Measurements from ENCODE around the gene LMBRD2. TPM values are rescaled to one million over a fixed set of nuclear protein-coding genes. Genes with fewer than 3 reads are reported as not detected.

Gene LMBRD2
- total RNA-seq, 4 donors from 2014 or later, result 8.1 to 22.4 (median 11.3) TPM

DNA sequence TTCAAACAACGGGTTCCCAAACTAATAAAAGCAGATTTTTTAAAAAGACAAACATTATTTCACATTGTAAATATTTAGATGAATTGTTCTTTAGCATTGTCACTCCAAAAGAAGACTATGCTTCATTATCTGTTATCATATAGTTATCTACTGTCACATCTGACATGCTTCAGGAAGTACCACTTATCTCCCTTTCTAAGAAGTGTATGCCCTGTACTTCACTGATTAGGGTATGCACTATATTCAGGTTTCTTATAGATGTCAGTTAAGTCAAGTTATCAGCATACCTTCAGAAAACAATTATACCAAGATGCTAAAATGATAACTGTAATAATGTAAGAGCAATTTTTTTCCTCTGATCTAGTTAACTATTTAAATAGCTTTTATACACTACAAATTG is 40.4 kb downstream of the LMBRD2 start:
- intact Hi-C loops (cut with DNase I; ENCODE audit: low total_unique reads), result no loop called here
- 86 to 94% methylated on average over 1 of the region's 1 CpG for WGBS, 2 donors
- DNase-seq (ENCODE audit: low spot score in 2 of 2), result no peak
- no peak for TF ChIP-seq POLR2A (IDR thresholded peaks at IDR 0.05)
- TF ChIP-seq, protein P1, sequence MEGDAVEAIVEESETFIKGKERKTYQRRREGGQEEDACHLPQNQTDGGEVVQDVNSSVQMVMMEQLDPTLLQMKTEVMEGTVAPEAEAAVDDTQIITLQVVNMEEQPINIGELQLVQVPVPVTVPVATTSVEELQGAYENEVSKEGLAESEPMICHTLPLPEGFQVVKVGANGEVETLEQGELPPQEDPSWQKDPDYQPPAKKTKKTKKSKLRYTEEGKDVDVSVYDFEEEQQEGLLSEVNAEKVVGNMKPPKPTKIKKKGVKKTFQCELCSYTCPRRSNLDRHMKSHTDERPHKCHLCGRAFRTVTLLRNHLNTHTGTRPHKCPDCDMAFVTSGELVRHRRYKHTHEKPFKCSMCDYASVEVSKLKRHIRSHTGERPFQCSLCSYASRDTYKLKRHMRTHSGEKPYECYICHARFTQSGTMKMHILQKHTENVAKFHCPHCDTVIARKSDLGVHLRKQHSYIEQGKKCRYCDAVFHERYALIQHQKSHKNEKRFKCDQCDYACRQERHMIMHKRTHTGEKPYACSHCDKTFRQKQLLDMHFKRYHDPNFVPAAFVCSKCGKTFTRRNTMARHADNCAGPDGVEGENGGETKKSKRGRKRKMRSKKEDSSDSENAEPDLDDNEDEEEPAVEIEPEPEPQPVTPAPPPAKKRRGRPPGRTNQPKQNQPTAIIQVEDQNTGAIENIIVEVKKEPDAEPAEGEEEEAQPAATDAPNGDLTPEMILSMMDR (IDR thresholded peaks at IDR 0.05), result no peak
- H3K4me3 ChIP-seq (ENCODE audit: low read depth, poor library complexity, severe bottlenecking), result no peak overlapping the region

DNA sequence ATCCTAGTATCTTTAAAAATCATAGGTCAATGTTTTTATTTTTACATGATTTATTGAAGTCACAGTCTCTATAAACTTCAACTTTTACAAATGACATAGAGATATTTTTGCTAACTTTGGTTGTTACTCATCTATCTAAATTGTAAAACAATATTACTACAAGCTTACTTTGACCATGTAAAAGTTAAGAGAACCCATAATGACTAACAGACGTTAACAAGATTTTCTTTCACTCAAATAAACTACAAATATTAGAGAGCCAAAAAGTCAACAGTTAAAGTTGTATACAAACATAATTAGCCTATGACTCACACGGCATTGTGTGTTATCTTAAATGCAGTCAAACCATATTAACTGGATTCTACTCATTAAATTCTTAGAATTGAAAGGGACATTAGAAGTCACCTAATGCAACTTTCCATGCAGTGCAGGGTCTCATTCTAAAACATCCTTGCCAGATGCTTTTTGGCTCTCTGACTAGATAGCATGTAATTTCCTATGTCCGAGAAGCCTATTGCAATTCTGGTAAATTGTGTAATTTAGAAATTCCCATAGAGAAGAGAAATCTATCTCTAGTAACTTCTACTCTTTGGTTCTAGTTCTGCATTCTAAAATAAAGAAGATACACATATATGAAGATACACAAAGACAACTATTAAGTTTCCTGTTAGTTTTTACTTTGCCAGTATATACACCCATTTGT is 42.8 kb downstream of the LMBRD2 start:
- 76 to 77% methylated on average over 3 of the region's 3 CpGs for WGBS, 2 donors
- no peak for DNase-seq (ENCODE audit: low spot score in 2 of 2)
- no peak overlapping the region for H3K4me3 ChIP-seq (ENCODE audit: low read depth, poor library complexity, severe bottlenecking)
- TF ChIP-seq, protein P1 (IDR thresholded peaks at IDR 0.05), result no peak
- TF ChIP-seq POLR2A (IDR thresholded peaks at IDR 0.05), result no peak
- intact Hi-C loops (cut with DNase I; ENCODE audit: low total_unique reads), result no loop called here

DNA sequence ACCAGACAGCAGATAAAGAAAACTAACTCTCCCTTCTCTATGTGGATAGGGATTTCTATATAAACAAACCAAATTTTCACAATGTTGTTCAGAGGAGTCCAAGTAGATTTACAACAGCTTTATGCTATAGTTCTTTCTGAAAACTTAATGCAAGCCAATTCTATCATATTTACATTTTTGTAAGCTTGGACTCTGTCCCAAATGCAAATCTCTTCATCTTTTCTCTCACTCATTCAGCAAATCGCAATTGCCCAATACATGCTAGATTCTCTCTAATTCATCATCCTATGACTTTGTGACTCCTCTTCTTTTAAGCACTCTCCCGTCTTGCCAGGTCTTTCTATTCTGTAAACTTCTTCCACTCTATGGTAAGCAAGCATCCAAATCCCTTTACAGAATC is 45.9 kb downstream of the LMBRD2 start:
- TF ChIP-seq, protein P1 (IDR thresholded peaks at IDR 0.05), result no peak
- TF ChIP-seq POLR2A (IDR thresholded peaks at IDR 0.05), result no peak
- DNase-seq (ENCODE audit: low spot score in 2 of 2), result no peak
- 92 to 96% methylated on average over 2 of the region's 2 CpGs for WGBS, 2 donors
- intact Hi-C loops (cut with DNase I; ENCODE audit: low total_unique reads), result no loop called here
- no peak overlapping the region for H3K4me3 ChIP-seq (ENCODE audit: low read depth, poor library complexity, severe bottlenecking)

DNA sequence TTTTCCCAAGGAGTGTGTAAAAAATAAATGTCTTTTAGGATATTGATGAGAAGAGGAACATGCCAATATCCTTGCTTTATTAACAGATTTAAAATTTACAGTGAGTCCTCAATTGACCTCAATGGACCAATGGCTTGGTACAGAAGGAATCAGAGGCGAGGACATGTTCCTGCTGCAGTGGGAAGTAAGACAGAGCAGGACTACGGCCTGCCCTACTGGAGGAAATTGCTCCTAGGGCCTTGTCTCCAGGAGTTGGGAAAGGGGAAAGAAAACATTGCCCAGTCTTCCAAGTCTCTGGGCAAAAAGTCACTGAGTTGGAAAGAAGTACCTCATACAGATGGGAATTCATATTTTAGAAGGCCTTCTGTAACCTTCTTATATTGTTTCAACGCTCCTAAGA is 51.9 kb downstream of the LMBRD2 start:
- intact Hi-C loops (cut with DNase I; ENCODE audit: low total_unique reads), result no loop called here
- WGBS, 2 donors, result 90 to 94% methylated on average over 3 of the region's 3 CpGs
- TF ChIP-seq, protein P1 (IDR thresholded peaks at IDR 0.05), result no peak

DNA sequence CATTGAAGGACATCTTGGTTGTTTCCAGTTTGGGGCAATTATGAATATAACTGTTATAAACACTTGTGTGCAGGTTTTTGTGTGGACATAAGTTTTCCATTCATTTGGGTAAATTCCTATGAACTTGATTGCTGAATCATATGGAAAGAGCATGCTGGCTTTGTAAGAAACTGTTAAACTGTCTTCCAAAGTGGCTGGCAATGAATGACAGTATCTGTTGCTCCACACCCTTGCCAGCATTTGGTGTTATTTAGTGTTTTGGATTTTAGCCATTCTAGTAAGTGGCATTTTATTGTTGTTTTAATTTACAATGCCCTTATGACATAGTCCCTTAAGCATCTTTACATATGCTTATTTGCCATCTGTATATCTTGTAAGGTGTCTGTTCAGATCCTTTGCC is 55.2 kb downstream of the LMBRD2 start:
- no peak overlapping the region for H3K4me3 ChIP-seq (ENCODE audit: low read depth, poor library complexity, severe bottlenecking)
- no peak for DNase-seq (ENCODE audit: low spot score in 2 of 2)
- TF ChIP-seq, protein P1 (IDR thresholded peaks at IDR 0.05), result no peak
- TF ChIP-seq POLR2A (IDR thresholded peaks at IDR 0.05), result no peak
- intact Hi-C loops (cut with DNase I; ENCODE audit: low total_unique reads), result no loop called here

More for the DNA sequence above, 51.9 kb downstream of the LMBRD2 start:
- DNase-seq (ENCODE audit: low spot score in 2 of 2), result no peak
- no peak overlapping the region for H3K4me3 ChIP-seq (ENCODE audit: low read depth, poor library complexity, severe bottlenecking)

DNA sequence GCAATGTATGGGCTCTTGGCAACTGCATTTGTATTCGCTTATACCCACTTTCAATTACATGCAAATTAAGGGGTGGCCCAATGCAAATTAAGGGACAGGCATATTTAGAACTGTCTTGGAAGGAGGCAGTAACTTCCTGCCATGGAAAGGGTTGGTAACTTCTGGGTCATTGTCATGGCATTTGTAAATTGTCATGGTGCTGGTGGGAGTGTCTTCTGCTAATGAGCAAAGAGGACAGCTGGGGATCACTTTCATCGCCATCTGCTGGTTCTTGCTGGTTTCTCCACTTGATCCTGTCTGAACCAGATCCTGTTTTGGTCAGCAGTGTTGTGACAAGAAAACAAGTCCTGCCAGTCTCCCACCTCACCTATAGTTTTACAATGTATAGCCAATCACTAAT is 61.7 kb downstream of the LMBRD2 start:
- TF ChIP-seq, protein P1 (IDR thresholded peaks at IDR 0.05), result no peak
- TF ChIP-seq POLR2A (IDR thresholded peaks at IDR 0.05), result no peak
- H3K4me3 ChIP-seq (ENCODE audit: low read depth, poor library complexity, severe bottlenecking), result no peak overlapping the region
- WGBS, 2 donors, result 65 to 74% methylated on average over 2 of the region's 2 CpGs
- DNase-seq (ENCODE audit: low spot score in 2 of 2), result no peak
- intact Hi-C loops (cut with DNase I; ENCODE audit: low total_unique reads), result no loop called here
